ENCODE results near the gene PLRG1.

PLRG1 gene

DNA sequence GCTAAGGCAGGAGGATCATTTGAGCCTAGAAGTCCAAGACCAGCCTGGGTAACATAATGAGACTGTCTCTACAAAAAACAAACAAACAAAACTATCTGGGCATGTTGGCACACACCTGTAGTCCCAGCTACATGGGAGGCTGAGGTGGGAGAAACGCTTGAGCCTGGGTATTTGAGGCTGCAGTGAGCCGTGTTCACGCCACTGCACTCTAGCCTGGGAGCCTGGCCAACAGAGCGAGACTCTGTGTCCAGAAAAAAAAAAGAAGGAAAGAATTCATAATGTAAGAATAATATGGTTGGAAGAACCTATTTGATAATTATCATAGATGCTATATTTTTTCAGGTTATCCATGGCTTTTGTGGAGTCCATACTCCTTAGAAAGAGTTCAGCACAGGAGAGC lies 32.6 kb downstream of the PLRG1 start:
- no peak for DNase-seq (ENCODE audit: low read depth)

DNA sequence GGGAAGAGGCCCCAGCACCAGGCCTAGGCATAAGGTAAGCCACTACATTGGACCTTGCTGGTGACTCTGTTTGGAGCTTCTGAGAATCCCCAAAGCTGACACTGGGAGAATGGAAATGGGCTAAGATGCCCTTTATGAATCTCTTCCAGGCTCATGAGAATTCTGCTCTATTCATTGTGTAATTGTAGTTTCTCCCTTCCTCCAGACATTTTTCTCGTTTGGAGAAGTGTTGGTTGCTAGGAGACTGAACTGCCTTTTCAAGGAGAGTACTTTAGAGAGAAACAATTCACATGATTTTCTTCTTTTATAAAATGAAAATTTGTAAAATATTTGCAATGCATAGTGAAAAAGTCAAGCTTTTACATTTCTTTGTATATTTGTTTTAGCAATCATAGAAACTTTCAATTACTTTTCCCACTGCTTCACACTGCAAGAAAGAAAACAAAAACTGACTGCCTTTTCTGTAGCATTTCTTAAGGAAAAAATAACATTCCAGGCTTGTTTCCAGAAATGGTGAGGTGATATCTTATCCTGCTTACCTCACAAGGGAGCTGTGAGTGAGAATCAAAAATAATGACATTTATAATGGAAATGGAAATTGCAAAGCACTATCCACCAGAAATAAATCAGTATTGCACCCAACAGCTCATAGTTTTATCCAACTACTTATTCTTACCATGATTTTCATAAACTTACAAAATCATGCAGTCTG lies 33.7 kb downstream of the PLRG1 start:
- no peak for DNase-seq (ENCODE audit: low read depth)

DNA sequence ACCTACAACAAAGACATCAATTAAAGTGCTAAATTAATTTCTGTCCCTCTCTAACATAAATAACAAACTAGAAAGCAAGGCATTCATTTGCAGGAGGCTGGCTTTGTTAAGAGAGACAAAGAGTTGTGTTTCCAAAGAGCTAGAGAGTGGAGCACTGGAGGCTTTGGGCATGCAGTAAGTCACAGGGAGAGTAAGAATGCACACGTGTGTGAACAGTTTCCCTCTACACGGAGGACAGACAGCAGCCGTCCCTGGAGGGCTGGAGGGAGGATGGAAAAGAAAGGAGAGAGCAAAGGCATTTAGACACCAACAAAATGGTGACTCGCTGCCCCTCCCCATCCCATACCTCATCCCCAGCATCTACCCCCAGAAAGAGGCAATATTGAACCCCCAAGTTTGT lies 38.2 kb downstream of the PLRG1 start:
- no peak for DNase-seq (ENCODE audit: low read depth)

DNA sequence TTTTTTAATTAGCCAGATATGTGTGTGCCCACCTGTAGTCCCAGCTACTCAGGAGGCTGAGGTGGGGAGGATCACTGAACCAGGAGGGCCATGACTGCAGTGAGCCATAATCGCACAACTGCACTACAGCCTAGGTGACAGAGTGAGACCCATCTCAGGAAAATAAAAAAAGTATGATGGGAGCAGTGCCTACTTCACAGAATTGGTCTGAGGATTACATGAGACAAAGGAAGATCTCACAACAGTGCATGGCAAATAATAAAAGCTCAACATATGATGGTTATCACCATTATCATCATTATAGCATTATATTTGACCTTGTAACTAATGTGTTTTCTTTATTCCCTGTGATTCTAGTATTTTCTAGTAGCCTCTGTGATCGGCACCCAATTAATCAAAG lies 38.7 kb downstream of the PLRG1 start:
- DNase-seq (ENCODE audit: low read depth), result no peak

GRCh38 chr4:154507156-154507555 lies 43.0 kb downstream of the PLRG1 start:
- DNase-seq (ENCODE audit: low read depth), result no peak

- DNase-seq (ENCODE audit: low read depth), result no peak
Observed at GRCh38 chr4:154506253-154506652, 43.9 kb downstream of the PLRG1 start.

DNA sequence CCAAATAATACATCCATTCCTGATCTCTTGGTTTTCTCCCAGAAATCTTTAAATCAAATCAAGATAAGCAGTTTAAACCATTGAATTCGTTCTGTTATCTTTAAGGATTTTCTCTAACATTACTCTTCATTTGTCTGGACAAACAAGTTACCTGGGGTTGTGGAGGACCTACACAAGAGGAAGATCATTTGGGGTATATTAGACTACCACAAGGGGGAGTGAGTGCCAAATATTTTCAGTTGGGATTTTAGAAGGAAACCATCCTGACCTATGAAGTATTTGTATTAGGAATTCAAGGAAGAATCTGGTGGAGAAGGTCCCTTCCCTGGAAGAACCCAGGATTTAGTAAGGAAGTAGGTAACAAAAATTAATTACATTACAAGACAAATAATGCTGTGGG lies 46.6 kb downstream of the PLRG1 start:
- no peak for DNase-seq (ENCODE audit: low read depth)

DNA sequence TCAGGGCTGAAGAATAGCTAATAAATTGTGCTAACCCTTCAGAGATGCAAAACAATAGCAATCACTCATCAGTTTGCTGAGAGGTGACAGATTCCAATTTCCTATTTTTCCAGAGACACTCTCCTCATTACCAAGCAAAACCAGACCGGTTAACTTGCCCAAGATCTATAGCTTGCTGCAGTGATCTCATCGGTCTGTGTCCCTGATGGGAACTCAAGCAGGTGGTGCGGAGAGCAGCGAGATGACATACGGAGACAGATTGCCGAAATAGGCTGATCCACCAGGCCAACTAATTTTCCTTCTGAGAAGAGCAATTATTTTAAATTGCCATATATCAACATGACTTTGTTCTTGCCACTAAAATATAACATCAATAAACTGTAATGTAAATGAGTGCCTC lies 48.1 kb downstream of the PLRG1 start:
- DNase-seq (ENCODE audit: low read depth), result no peak

- DNase-seq (ENCODE audit: low read depth), result no peak
Observed at GRCh38 chr4:154497889-154498288, 52.3 kb downstream of the PLRG1 start.

- DNase-seq (ENCODE audit: low read depth), result no peak
Observed at GRCh38 chr4:154495867-154496266, 54.3 kb downstream of the PLRG1 start.

DNA sequence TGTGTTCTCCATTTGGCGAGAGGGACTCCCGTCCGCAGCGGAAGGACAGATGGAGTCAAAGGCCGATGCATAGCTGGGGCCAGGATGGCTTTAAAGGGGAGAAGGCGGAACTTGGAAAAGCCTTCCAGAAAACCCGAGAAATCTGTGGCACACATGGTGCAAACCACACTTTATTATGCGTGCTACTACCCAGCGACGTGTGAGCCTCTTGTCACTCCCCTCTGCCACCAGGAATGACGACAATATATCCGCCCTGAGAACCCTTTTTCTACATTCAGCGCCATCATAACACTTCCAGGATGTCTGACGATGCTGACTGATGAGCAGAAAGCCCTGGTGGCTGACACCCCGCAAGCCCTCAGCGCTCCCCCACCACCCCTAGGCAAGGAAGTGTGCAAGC lies 57.9 kb downstream of the PLRG1 start:
- DNase-seq (ENCODE audit: low read depth), result no peak

GRCh38 chr4:154491341-154492271 lies 58.6 kb downstream of the PLRG1 start, which contains the start of gene DCHS2:
Gene DCHS2 (minus strand): TSS chr4:154491799. CDS start chr4:154491355, 444 bp downstream.
- no peak for DNase-seq (ENCODE audit: low read depth)

DNA sequence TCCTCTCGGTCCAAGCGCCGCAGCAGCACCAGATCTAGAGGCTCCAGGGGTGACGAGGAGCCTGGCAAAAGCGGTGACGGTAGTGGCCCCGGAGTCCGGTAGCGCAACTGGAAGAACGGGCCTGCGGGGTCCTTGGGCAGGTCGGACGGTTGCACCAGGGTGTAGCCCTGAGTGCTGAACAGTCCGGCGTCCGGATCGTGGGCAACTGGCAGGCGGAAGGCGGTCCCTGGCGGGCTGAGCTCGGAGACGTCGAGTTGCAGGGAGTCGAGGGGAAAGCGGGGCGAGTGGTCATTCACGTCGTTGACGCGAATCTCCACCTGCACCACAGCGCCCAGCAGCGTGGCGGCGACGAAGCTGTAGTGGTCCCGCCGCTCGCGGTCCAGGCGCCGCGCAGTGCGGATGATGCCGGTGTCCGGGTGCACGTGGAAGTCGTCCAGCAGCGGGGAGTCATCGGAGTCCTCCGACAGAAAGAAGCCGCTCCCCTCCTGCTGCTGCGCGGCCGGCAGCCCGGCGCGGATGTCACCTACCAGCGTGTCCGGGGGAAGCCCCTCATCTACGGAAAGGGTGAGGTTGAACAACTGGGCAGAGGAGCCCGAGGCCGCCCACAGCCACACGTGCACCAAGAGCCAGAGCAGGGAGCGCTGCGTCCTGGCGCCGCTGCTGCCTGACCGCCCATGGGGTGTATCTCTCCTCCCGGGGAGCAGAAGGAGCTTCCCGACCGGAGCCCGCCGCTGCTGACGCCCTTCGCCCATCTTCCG lies 59.4 kb downstream of the PLRG1 start:
- no peak for DNase-seq (ENCODE audit: low read depth)

DNA sequence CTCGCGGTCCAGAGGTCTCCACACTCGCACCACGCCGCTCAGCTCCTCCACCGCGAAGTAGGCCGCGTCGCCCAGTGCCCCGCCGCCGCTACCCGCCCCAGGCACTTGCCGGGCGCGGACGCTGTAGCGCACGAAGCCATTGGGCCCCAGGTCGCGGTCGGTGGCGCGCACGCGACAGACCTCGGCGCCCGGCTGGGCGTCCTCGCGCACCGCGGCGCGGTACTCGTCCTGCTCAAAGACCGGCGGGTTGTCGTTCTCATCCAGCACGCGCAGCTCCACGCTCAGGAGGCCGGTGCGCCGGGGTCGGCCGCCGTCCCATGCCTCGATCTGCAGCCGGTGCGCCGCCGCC lies 60.0 kb downstream of the PLRG1 start:
- no peak for DNase-seq (ENCODE audit: low read depth)

GRCh38 chr4:154489558-154490233 lies 60.5 kb downstream of the PLRG1 start:
- no peak for DNase-seq (ENCODE audit: low read depth)

GRCh38 chr4:154487145-154487544 lies 63.1 kb downstream of the PLRG1 start:
- no peak for DNase-seq (ENCODE audit: low read depth)

DNA sequence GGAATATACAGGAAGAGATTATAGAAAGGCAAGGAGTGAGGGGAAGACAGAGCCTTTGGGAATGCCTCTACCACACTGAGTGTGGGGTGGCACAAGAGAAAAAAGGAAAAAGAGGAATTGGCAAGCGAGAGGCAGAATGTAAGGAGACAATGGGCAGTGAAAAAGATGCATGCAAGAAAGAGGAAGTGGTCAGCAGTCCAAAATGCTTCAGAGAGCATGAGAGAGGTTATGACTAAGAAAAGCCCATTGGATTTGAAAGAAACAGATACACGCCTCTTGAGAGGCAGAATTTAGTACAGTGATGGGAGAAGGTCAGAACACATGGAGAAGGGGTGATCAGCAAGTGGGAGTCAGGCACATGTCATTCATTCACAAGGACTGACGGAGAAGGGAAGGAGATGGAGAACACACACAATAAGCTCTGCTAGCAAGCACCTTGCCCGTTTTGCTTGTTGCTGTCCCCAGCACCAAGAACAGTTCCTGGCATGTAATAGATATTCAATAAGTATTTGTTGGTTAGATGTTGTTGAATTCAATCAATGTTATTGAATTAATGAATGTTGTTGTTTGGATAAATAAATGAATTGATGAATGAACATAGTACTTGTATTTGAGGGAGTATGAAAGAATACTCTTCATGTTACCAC lies 65.0 kb downstream of the PLRG1 start:
- DNase-seq (ENCODE audit: low read depth), result no peak
